Mesodermal cell (in vitro differentiated cells): Measurements from ENCODE around the gene RNF41.
"Not testable (repeated sequence)": the region's sequence is repeated elsewhere in the genome, so short reads cannot be mapped to it uniquely, and the experiment has no call there.

ENCODE experiments used
- H3K27ac ChIP-seq: 2 replicates; pipeline ENCODE4 v1.7.0; 2013; ENCODE audit warnings: mild to moderate bottlenecking, low read depth, low read length, moderate library complexity; ENCODE audit not compliant: severe bottlenecking
- H3K36me3 ChIP-seq: 2 replicates; pipeline ENCODE4 v1.7.1; 2013; ENCODE audit warnings: mild to moderate bottlenecking, low read length, moderate library complexity; ENCODE audit not compliant: control insufficient read depth, insufficient read depth
- H3K4me1 ChIP-seq: one replicate; pipeline ENCODE4 v1.7.1; 2013; ENCODE audit warnings: mild to moderate bottlenecking, low read length; ENCODE audit not compliant: insufficient read depth, control insufficient read depth, poor library complexity, severe bottlenecking
- H3K4me3 ChIP-seq: 2 replicates; pipeline ENCODE4 v1.7.0; 2013; ENCODE audit warnings: low read length, control low read depth, mild to moderate bottlenecking; ENCODE audit not compliant: insufficient read depth, poor library complexity, severe bottlenecking; ENCODE audit errors: extremely low read depth
- H3K9me3 ChIP-seq: 2 replicates; pipeline ENCODE4 v1.7.1; 2013; ENCODE audit warnings: mild to moderate bottlenecking, low read length, moderate library complexity; ENCODE audit not compliant: control insufficient read depth
- WGBS, 2 experiments: methylation state at CpG; one replicate each; pipeline ENCODE4 v1.1.5; 2013; ENCODE audit warnings: missing lambda C conversion rate in 2 of 2; ENCODE audit not compliant: insufficient coverage in 2 of 2; 5-methylcytosine and 5-hydroxymethylcytosine counted together

The RNF41 gene

DNA sequence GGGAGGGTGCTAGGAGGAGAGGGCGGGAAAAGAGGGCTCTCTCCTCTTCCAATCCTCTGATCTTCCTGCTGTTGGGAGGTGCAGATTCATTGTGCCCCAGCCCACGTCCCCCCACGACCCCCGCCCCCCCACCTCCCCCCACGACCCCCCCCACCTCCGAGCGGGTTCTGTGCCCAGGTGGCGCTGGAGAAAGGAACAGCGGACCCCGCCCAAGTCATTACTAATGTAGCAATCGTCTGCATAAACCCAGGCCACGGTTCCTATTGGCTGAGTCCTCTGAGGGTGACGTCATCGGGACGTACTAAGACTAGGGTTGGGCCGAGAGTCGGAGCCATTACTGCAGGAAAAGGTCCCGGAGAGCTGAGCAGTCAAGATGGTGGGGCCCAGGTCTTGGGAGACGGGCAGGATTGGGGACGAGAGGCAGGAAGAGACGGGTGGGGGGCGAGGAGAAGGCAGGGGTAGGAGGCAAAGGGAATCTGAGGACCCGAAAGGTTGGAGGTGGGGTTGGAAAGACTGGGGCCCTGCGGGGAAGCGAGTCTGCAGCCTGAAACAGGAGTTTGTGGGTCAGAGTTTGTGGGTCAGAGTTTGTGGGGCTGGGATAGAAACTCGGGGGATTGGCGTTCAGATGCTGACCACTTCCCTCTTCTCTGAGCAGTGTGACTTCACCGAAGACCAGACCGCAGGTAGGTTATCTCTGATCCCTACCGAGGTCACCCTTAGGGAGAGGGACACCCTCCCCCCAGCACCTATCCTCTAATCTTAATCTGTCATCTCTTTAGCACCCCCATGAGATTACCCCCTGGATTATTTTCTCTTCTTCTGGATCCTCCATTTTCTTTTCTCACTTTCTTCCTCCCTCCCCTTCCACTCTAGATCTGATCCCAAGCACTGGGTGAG lies 63.4 kb downstream of the RNF41 start, which contains the start of gene MYL6:
MYL6 (plus strand) TSS at position 331 of the 897 bp plus-strand sequence; CDS start at position 374, 43 bp downstream.
- peaks cover 73% of the 10 kb centered on the region for H3K36me3 ChIP-seq
- peak within 1 kb of the TSS; percentile 88 for H3K27ac ChIP-seq
- peak within 1 kb of the TSS; percentile 99 for H3K4me3 ChIP-seq
- no peaks in the 10 kb centered on the region for H3K9me3 ChIP-seq
- H3K4me1 ChIP-seq, result peaks cover 31% of the 10 kb centered on the region
- WGBS, 2 experiments, result 1% methylated on average over 19 to 20 of the region's 30 CpGs

DNA sequence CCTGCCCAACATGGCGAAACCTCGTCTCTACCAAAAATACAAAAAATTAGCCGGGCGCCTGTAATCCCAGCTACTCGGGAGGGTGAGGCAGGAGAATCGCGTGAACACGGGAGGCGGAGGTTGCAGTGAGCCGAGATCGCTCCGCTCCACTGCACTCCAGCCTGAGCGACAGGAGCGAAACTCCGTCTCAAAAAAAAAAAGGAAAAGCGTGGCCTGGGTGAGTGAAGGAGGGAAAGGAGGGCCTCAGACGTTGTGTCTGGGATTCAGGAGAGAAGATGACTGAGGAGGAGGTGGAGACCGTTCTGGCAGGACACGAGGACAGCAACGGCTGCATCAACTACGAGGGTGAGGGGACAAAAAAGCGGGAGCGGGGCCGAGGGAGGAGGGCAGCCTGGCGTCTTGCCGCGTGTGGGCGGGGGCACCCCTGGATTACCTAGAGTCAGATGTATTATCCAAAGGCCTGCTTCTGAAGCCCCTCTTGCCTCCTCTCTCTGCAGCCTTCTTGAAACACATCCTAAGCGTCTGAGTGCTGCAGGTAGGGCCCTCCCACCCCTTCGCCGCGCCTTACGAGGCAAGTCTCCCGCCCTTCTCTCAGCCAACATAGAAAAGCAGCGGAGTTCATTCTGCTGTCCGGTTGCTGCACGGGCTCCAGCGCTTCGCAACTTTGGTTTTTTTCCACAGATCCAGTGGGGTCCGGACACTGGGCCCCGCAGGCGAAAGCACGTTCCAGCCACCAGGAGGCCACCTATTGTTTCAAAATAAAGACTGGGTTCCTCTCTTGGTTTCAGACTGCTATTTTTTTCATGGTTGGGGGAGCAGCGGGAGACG lies 64.3 kb downstream of the RNF41 start:
- WGBS, 2 experiments, result 30 to 34% methylated on average over 37 of the region's 45 CpGs
- Histone ChIP-seq H3K36me3 (peaks cover 65% of the 10 kb centered on the region), H3K27ac (peak overlapping the region; percentile 88), H3K4me3 (peak overlapping the region; percentile 99), H3K9me3 (no peaks in the 10 kb centered on the region), H3K4me1 (peaks cover 32% of the 10 kb centered on the region)

DNA sequence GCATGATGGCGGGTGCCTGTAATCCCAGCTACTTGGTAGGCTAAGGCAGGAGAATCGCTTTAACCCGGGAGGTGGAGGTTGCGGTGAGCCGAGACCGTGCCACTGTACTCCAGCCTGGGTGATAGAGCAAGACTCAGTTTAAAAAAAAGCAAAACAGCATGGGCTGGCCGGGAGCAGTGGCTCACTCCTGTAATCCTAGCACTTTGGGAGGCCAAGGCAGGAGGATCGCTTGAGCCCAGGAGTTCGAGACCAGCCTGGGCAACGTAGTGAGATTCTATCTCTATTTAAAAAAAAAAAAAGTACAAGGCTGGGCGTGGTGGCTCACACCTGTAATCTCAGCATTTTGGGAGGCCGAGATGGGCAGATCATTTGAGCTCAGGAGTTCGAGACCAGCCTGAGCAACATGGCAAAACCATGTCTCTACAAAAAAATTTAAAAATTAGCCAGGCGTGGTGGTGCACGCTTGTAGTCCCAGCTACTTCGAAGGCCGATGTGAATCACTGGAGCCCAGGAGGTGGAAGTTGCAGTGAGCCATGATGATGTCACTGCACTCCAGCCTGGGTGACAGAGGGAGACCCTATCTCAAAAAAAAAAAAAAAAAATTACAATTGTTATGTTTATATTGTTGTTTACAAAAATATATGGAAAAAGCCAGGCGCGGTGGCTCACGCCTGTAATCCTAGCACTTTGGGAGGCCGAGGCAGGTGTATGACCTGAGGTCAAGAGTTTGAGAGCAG lies 65.1 kb downstream of the RNF41 start:
- not testable (repeated sequence) for H3K9me3 ChIP-seq, H3K27ac ChIP-seq
- peaks cover 25% of the 10 kb centered on the region for H3K4me1 ChIP-seq
- peaks cover 57% of the 10 kb centered on the region for H3K36me3 ChIP-seq
- peak overlapping the region; percentile 99 for H3K4me3 ChIP-seq
- WGBS, 2 experiments, result 91 to 94% methylated on average over 17 to 18 of the region's 21 CpGs

DNA sequence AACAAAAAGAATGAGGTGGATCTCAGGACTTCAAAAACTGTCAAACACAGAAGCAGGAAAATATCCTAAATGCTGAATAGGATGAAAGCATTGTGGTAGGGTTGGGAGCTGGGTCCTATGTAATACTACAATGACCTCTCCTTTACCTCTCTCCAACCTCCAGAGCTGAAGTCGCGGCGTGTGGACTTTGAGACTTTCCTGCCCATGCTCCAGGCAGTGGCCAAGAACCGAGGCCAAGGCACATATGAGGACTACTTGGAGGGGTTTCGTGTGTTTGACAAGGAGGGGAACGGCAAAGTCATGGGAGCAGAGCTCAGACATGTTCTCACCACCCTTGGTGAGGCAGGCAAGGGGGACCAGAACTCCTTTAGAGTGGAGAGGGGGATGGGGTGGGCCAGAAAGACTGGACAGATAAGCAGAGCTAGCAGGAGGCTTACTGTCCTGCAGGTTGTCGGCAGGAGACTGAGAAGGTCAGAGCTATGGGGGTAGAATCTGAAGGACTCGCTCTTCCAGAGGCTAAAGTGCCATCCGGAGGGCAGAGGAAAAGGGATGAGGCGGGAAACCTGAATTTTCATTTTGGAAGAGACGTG lies 66.4 kb downstream of the RNF41 start:
- peaks cover 21% of the 10 kb centered on the region for H3K4me1 ChIP-seq
- WGBS, 2 experiments, result 91 to 95% methylated on average over 8 to 9 of the region's 11 CpGs
- H3K36me3 ChIP-seq, result peaks cover 44% of the 10 kb centered on the region
- H3K9me3 ChIP-seq, result no peaks in the 10 kb centered on the region
- no peak overlapping the region for H3K27ac ChIP-seq
- no peak overlapping the region for H3K4me3 ChIP-seq

DNA sequence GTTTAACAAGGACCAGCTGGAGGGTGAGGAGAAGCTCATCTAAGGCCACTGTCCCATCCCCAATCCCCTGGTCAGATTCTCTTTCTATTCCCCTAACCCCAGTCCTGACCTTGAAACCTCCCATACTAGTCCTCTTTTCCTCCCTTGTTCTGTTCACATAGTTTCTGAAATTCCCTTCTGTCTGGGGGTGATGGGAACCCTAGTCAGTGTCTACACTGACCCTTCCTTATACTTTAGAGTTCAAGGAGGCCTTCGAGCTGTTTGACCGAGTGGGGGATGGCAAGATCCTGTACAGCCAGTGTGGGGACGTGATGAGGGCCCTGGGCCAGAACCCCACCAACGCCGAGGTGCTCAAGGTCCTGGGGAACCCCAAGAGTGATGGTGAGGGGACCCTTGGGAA lies 66.9 kb downstream of the RNF41 start:
- Histone ChIP-seq H3K4me3 (no peak overlapping the region), H3K27ac (no peak overlapping the region), H3K4me1 (peaks cover 20% of the 10 kb centered on the region), H3K9me3 (no peaks in the 10 kb centered on the region), H3K36me3 (peaks cover 39% of the 10 kb centered on the region)
- 96 to 100% methylated on average over 3 to 5 of the region's 5 CpGs for WGBS, 2 experiments

DNA sequence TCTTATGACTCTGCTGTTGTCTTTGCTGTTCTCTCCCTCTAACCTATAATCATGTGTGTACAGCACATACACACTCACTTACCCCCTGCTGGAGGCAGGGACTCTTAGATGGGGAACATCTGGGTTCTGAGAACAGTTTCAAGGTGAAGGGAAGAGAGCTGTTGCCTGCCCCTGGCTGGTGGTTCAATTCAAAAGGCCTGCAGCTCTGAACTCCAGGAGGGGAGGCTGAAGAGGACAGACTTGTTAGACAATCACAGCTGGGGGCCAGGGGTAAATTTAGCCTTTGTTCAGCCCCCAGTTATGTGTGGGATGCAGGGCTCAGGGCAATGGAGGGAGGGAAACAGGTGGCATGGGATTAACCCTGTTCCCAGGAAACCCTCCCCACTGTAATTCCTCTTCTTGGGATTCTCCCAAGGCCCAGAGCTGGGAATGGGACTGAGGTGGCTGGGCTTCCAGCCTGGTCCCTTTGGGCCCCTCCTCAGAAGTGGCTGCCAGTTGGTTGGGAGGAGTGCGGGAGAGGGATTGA lies 67.4 kb downstream of the RNF41 start:
- no peak overlapping the region for H3K4me3 ChIP-seq
- H3K36me3 ChIP-seq, result peaks cover 34% of the 10 kb centered on the region
- H3K9me3 ChIP-seq, result no peaks in the 10 kb centered on the region
- WGBS, 2 experiments, result no CpG with 5 or more reads among the region's 1 CpG
- peaks cover 17% of the 10 kb centered on the region for H3K4me1 ChIP-seq
- H3K27ac ChIP-seq, result no peak overlapping the region

DNA sequence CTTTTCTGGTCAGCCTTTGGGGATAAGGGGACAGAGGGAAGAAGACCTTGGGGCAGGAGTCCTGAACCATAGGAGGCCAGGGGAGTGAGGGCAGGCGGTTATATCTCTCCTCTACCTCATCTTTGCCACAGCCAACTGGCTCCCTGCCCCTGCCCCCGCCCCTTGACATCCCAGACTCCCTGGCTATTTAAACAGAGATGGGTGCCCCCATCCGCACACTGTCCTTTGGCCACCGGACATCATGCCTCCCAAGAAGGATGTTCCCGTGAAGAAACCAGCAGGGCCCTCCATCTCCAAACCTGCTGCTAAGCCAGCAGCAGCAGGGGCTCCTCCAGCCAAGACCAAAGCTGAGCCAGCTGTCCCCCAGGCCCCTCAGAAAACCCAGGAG lies 68.0 kb downstream of the RNF41 start:
- H3K27ac ChIP-seq, result no peak overlapping the region
- WGBS, 2 experiments, result 80 to 96% methylated on average over 5 of the region's 5 CpGs
- H3K36me3 ChIP-seq, result peaks cover 27% of the 10 kb centered on the region
- peaks cover 17% of the 10 kb centered on the region for H3K4me1 ChIP-seq
- H3K4me3 ChIP-seq, result no peak overlapping the region
- H3K9me3 ChIP-seq, result no peaks in the 10 kb centered on the region

DNA sequence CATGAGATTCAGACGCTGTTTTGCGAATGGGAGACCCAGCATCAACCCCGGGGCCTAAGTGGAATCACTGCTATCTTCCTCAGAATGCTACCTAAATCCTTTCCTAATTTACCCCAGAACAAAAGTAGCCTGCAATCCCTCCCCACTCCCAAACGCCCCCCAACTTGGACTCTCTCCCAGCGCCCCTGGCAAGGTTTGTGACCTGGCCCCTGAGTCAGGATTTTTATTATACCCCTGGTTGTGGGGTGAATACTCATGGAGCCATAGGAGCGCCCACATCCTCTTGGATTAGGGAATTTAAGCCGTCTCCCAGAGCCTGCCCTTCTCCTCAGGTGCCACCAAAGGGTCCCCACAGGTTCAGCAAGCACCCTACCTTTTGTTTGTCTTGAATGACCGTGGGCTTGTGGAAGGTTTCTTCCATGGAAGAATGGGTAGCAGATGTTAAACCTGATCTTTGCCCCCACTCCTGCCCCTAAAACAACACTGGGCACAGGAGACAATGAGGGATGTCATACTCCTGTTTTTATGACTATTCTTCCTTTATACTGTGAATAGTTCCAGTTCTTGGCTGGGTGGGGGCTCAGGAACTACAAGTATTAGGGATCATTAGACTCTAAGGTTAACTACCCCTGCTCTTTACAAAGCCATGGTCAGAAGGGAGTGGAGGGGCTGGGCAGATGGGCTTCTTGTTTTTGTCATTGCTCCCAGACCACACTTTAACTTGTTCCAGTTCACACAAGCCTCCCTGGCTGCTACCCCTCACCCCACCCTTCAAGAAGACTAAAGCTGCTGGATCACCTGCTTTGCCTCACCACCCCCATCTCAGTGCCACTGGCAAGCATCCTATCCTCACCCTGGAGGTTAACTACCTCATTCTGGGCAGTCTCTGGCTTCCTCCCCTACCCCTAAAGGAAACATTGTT lies 68.7 kb downstream of the RNF41 start:
- Histone ChIP-seq H3K9me3 (no peaks in the 10 kb centered on the region), H3K27ac (peak overlapping the region; percentile 10), H3K36me3 (peaks cover 25% of the 10 kb centered on the region), H3K4me1 (peaks cover 17% of the 10 kb centered on the region), H3K4me3 (peak overlapping the region; percentile 79)
- 10 to 12% methylated on average over 3 to 7 of the region's 8 CpGs for WGBS, 2 experiments
